DMS114 treated with DMSO at 0.1 percent for 48 hours (cell line): ENCODE results near the gene TNS1.
"Not testable (repeated sequence)": the region's sequence is repeated elsewhere in the genome, so short reads cannot be mapped to it uniquely, and the experiment has no call there.

Experiments used
- DNase-seq: peaks from one replicate; lab custom pipeline; 2025; ENCODE audit not compliant: unreplicated experiment; lab: John Stamatoyannopoulos, UW

The TNS1 gene

GRCh38 chr2:218030409-218031195 is 27.8 kb upstream of the TNS1 start:
- no peak for DNase-seq

DNA sequence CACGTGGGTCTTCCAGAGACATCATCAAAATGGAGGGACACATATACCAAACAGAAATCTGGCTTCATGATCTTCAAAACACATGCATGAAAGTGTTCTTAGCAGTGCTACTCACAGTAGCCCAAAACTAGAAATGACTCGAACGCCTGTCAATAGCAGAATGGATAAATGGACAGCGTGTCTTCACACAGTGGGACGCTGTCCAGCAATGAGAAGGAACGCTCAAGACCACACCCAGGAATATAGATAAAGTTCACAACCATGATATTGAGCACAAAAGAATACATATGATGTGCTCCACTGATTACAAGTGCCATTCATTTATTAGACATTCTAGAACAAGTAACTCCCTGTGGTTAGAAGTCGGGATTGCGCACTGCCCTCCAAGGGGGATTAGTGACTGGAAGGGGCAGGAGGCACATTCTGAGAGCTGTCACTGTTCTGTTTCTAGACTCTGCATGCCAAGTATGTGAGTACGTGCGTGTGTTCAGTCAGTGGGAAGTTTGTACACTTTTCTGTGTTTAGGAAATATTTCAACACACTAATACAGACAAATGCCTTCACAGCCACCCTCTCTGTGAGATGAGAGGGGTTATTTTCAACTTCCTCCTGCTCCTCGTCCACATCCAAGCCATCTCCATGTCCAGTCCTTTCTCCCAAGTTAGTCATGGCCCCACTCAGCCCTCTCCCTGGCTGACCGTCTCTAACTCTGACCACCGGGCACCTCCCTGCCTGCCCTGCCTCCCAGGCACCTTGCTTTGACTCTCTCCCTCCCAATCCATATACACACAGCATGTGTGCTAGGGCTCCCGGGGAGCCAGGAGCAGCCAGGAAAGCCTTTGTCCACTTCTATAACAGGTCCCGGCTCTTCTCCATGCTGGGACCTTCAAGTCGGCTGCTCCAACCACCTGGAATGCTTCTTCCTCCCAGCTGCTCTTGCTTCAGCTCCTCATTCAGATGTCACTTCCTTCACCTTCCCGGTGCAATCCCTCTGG is 26.9 kb upstream of the TNS1 start:
- no peak for DNase-seq

- DNase-seq, result no peak
Observed at GRCh38 chr2:218028562-218029348, 26.0 kb upstream of the TNS1 start.

DNA sequence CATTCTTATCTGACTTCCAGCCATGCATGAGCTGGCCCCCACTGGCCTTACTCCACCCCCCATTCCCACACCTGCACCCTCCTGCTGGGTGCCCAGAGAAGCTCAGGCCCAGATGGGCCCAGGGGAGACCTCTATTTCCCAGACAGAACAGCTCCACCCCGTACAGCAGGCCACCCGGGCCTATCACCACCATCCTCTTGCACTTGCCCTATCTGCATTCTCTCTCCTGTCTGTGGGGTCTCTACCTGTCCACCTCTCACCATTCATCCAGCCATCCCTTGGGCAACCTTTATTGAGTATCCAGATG is 25.3 kb upstream of the TNS1 start:
- no peak for DNase-seq

DNA sequence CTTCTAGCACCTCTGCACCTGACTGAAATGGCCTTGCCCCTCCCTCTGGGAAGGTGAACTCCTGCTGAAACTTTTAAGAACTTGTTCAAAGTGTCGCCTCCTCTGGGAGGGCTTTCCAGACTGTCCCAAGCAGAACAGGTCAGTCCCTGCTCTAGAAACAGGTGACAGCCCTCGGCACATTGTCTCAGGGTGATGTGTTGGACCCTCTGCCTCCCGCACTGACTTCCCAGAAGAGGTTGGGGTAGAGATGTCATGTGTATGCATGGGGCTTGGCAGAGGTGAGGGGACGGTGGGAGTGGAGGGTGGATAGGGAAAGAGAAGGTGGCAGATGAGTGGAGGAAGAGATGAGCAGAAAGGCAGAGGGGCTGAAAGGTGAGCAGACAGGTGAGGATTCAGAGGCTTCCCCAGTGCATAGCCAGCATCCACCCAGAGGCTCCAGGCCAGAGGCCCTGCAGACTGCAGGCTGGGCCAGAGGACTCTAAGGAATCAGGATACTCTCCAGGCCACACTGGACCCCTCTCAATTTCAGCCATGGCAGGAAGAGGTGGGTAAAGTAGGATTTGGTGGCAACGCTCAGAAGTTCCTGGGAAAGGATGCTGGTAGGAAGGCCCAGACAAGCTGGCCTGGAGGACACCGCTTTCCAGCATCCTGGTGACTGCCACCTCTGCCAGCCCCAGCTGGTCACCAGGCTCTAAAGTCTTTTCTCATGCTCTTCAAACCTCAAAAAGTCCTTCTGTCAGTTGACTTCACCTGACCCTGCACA is 24.8 kb upstream of the TNS1 start:
- DNase-seq, result no peak

DNA sequence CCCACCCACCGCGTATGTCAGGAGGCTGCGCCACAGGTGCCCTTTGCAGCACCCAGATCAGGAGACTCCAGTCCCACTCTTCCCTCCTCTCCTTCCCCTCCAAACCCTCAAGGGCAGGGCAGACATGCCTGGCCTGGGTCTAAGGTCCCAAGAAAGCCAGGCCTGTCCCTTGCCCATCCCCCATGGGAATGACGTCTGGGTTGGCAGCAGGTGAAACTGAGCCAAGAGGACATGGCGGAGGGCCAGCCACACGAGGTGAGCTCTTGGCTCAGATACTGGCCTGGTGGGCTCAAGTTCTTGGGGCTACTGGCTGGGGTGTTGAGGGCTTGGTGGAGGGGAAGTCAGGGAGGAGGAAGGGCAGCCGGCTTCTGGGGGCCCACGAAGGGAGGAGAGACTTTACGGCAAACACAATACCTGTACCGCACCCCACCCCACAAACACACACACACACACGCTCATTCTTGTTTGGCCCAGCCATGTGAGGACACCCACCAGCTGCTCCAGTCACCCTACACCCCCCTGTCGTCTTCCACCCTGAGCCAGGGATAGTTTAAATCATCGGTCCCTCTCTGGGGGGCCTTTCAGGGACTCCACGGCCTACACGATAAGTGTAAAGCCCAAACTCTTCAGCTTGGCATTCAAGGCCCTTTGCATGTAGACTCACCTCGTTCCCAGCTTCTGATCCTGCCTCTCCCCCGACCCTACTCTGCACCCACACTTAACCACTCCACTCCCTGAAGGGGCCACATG is 24.1 kb upstream of the TNS1 start:
- no peak for DNase-seq

DNA sequence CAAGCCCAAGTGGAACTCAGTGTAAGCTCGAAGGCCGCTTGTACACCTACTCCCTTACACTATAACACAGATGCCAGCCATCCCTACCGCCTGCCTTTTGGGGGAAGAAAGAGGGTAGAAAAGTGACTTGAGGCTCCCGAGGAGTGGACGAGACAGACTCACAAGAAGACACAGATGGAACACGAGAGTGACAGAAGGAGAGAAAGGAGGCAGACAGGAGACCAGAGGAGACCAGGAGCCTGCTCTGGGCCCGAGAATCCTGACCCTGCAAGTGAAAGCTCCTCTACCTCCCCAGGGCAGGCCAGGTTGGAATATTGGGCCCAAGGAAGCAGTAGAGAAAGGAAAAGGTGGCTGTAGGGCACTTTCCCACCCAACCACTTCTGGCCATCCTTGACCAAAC is 23.4 kb upstream of the TNS1 start:
- no peak for DNase-seq

DNA sequence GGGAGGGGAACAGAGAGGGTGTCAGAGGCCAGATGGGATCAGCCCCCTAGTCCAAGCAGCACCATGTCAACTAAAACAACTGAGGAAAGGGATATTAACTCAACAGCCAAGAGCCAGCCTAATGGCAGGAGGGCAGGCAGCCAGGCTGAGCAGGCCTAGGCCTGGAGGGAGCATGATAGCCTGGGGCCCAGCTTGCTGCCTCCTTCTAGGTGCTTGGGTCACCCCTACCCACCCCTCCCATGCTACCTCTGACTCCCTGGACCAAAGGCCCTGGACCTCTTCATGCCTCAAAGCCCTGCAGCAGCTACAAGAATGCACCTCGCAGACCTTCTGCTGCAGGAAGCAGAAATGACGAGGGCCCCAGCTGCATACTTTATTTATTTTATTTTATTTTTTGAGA is 22.1 kb upstream of the TNS1 start:
- DNase-seq, result no peak

GRCh38 chr2:218024336-218024735 is 21.5 kb upstream of the TNS1 start:
- DNase-seq, result no peak

DNA sequence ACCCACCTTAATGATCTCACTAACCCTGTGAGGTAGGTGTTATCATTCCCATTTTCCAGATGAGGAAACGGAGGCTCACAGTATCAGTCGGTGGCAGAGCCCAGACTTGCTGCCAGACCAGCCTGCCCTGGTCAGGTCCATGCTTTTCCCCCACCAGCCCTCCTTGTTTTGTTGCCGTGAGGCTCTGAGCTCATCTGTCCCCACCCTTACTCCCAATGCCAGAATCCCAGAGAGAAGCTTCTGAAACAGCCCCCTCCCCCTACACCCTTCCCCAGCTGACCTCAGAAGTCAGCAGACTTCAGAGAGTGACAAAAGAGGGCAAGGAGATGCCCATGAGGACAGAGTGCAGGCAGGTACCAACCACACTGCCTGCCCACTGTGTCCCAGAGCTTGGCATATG is 20.8 kb upstream of the TNS1 start:
- no peak for DNase-seq

- no peak for DNase-seq
Observed at GRCh38 chr2:218022851-218023530, 20.2 kb upstream of the TNS1 start.

DNA sequence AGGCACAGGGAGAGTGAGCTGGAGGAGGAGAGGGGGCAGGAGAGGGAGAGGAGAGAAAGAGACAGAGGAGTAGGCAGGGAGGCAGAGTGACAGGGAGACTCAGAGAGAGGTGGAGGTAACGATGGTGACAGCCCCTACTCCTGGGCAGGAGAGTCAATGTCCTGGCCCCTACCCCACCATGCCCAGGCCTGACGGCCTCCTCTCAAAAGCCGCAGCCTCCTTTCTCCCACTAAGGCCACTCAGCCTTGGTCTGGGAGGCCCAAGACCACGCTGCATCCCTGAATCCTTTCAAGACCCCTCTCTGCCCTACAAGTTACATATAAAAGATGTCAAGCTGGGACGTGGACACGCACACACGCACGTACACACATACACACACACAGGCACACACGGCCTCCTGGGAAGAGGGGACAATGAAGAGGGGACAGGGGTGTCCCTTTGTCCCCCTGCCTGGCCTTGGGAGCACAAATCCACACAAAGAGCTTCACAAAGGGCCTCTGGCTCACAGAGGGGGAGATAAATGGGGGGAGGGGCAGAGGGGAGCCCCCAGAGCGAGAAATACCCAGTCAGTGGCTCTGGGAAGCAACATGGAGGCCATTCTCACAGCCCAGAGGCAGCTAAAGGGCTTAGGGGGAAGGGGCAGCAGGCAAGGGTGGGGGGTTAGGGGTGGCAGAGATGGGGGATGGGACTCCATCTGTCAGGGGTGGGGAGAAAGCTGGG is 19.5 kb upstream of the TNS1 start:
- DNase-seq, result no peak

- no peak for DNase-seq
Observed at GRCh38 chr2:218021536-218022071, 18.8 kb upstream of the TNS1 start.

- no peak for DNase-seq
Observed at GRCh38 chr2:218020966-218021535, 18.3 kb upstream of the TNS1 start.

DNA sequence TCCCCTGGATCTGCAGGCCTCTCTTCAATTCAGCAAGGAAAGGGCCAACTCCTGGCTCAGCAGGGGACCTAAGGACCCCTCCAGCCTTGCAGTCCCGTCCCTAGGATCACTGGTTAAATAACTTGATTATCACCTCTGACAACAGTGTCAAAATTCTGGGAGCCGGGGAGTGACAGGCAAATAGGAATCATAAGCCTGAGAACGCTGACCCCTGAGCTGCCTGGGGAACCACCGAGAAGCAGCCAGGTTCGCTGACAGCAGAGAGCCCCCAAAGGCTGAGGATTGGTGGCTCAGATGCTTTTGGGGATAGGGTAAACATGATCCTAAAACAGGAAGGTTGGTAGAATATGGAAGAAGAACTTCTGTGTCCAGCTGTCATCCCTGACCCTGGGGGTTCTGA is 17.5 kb upstream of the TNS1 start:
- DNase-seq, result no peak

DNA sequence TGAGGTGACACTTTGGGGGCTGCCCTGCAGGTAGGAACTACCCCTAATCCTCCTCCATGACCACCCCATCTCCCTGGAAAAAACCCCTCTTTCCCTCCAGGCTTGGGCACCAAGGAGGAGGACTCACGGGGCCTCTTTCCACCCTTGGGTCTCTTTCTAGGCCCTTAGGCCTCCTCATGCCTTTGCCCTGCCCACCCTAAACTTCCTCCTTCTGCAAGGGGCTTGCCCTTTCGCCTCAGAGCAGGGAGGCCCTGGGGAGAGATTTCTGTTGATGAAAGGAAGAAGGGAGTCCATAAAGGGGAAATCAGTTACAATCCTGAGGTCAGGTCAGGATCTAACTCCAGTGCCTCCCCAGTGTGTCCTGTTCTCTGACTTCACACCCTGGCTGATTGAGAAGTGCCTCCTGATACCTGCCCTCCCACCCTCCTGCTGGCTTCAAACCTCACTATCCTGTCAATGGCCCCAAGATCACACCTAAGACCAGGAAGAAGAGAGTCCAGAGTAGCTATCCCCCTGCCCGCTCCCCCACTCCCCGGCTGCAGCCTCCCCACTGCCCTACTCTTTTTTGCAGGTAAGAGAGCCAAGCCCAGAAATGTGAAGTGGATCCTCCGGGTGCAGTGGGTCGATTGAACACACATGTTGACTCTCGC is 16.7 kb upstream of the TNS1 start:
- DNase-seq, result no peak

DNA sequence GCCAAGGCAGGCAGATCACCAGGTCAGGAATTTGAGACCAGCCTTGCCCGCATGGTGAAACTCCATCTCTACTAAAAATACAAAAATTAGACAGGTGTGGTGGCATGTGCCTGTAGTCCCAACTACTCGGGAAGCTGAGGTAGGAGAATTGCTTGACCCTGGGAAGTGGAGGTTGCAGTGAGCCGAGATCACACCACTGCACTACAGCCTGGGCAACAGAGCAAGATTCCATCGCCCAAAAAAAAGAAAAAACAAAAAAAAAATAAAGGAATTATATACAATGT is 16.0 kb upstream of the TNS1 start:
- not testable (repeated sequence) for DNase-seq
